ENCODE measurements around the gene FTCDNL1. TPM values are rescaled to one million over a fixed set of nuclear protein-coding genes. Genes with fewer than 3 reads are reported as not detected.

Gene FTCDNL1
- total RNA-seq, 1 donor from 2014 or later = 1.3 TPM

DNA sequence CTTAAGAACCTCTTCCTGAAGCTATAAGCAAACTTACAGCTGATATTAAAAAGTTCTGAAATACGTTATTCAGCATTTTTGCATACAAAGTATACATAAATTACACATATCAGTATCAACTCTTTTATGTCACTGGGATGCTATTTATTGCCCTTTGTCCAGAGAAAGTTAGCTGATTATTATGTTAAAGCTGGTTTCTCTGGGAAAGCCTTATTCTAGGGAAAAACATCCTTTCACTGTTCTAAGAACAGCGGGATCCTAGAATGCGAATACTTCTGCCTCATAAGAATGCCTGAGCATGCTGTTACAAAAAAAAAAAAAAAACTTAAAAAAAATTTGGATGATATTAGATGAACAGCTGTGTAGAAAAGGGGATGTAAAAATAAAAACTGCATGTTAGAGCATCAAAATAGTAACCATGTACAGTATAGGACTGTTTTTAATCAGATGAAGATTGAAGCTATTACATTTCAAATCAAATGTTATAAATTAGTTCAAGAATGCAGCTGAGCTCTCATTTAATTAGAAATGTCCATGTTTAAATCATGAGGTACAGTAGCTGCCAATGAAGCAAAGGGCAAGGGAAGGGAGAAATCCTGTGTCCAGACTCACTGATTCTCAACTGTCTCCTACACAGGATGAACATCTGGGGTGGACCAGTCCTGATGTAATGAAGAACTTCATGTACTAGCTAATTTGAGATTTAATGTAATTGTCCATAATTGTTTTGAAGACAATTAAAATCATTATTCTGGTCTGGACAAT, 8.2 kb downstream of the FTCDNL1 start:
- no peak for DNase-seq (ENCODE audit: extremely low read depth, low read depth, low spot score)

- no peak for DNase-seq (ENCODE audit: extremely low read depth, low read depth, low spot score)
These were observed 9.6 kb downstream of the FTCDNL1 start for GRCh38 chr2:199841409-199841808.

DNA sequence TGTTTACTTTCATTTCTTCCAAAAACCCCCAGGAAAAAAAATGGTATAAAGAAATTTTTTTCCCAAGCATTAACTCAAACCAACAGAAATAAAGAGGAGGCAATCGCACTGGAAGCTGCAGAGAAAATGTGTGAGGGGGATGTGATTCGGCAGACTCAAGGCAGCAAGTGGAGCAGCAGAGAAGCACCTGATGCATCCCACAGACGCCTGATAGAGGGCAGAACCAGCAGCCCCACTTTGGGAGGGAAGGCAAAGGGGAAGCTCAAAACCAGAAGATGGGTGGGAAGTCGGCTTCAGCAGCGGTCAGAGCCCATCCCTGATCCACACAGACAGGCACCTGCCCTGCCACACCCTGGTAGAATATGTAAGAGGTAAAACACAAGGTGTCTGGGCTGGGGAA, 12.6 kb downstream of the FTCDNL1 start:
- no peak for DNase-seq (ENCODE audit: extremely low read depth, low read depth, low spot score)

DNA sequence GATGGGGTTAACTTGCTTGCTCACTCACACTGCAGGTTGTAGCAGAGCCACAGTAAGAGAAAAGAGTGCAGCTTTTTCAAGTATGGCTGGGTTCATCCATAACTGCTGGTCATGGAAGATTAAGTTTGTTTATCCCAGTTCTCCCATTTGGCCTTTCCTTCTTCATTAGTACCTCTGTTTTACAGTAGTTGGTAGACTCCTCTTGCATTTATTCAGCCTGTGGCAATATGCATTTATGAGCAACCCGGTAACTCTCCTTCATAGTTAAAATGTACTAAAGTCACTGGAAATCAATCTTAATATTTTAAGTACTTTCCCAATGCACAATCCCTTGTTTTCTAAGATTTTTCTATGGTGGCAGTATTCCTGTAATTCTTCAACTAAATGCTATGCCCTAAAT, 14.0 kb downstream of the FTCDNL1 start:
- no peak for DNase-seq (ENCODE audit: extremely low read depth, low read depth, low spot score)

DNA sequence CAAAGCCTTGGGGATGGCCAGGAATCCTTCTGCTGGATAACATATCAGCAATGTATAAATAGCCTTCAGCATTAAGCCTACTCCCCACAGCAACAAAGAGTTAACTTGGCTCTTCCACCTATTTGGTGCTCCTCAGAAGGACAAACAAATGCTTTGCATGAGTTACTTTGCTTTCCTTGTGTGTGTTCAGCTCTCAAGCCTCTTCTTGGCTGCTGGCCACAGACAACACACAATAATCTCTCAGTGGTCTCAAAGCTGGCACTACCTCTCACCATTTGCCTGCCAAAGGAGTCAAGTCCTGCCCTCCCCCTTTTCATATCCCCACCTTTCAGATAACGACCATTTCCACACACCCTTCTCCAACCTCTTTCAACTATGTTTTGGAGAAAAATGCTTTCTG, 17.5 kb downstream of the FTCDNL1 start:
- DNase-seq (ENCODE audit: extremely low read depth, low read depth, low spot score) = no peak

- DNase-seq (ENCODE audit: extremely low read depth, low read depth, low spot score) = no peak
These were observed 20.5 kb downstream of the FTCDNL1 start for GRCh38 chr2:199830531-199830930.

DNA sequence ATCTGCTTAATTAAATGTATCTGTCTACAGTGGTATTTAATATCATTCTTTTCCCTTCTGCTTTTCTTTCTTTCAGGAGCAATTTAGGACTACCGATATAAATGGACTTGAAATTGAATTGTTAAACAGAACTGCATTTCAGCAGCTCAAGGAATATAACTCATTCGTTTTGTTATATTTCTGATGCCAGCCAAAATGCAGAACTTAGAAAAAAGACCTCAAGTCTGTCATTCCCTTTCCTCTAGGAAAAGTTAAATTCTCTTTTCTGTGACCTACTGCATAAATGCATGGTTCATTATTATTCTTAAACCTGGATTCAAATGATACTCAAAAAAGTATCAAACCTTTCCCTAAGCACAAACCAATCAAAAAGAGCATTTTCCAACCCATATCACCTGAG, 21.4 kb downstream of the FTCDNL1 start:
- DNase-seq (ENCODE audit: extremely low read depth, low read depth, low spot score) = no peak

DNA sequence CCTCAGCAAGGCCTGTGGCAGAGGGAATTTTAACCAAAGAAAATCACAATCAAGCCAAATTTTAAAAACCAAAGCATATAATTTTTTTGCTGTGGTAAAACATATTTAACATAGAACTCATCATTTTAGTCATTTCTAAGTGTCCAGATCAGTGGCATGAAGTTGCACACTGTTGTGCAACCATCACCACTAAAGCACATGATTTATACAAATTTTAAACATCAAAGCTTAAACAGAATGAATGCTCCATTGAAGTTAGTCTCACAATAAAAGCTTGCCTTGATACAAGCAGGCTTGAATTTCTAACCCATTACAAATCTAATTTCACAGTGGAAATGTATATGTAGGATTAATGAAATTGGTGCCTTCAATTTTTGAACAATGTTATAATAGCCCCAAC, 31.2 kb downstream of the FTCDNL1 start:
- no peak for DNase-seq (ENCODE audit: extremely low read depth, low read depth, low spot score)

DNA sequence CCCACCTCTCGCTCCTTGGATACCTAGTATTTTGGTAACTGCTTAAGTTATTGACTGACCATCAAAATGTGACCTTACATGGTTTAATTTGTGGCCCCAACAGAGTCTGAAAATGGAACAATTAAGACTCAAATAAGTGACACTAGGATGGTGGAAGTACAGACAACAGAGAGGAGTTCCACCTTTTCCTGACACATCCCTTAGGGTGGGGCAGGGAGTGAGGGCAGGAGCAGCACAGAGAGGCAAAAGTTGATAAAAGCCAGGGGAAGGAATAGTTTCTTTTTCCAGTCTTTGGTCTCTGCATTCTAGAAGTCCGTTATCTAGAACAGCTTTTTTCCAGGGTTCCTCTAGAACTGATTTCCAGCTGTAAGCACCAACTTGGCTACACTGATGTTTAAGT, 32.2 kb downstream of the FTCDNL1 start:
- DNase-seq (ENCODE audit: extremely low read depth, low read depth, low spot score) = no peak

GRCh38 chr2:199818026-199818425, 33.0 kb downstream of the FTCDNL1 start:
- no peak for DNase-seq (ENCODE audit: extremely low read depth, low read depth, low spot score)

- no peak for DNase-seq (ENCODE audit: extremely low read depth, low read depth, low spot score)
These were observed 36.2 kb downstream of the FTCDNL1 start for GRCh38 chr2:199814817-199815211.

GRCh38 chr2:199814101-199814816, 36.7 kb downstream of the FTCDNL1 start:
- DNase-seq (ENCODE audit: extremely low read depth, low read depth, low spot score) = no peak

GRCh38 chr2:199812493-199812892, 38.5 kb downstream of the FTCDNL1 start:
- DNase-seq (ENCODE audit: extremely low read depth, low read depth, low spot score) = no peak

- DNase-seq (ENCODE audit: extremely low read depth, low read depth, low spot score) = no peak
These were observed 39.6 kb downstream of the FTCDNL1 start for GRCh38 chr2:199811346-199811745.

DNA sequence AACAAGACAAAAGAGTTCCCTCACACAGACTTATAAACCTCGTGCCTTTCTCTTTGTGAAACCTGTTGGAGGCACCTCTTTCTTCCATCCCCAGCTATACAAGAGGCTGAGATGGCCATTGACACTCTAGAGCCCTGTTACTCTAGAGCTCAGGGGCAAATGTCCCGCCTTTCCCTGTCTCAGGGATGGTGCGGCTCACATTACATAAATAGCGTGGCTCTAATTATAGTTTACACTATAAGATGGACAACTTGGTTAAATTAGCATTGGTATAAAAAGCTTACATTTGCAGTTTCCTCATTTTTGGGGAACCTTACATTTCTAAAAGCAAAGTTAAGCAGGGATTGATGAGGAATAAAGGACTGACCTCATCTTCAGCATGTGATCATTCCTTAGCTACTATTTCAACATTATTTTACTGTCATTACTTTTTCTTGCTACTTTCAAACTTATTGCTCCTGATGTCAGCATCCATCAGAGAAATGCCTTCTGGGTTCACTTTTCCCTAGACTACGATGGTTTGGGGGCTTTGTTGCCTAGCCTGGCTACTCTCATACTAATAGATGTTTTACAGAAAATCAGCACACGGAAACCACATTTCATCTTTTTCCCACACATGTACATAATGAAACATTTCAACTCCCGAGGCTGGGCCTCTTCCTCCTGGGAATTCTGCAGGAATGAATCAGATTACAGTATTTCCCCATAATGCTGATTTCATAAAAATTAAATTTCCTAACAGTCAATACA, 40.4 kb downstream of the FTCDNL1 start:
- DNase-seq (ENCODE audit: extremely low read depth, low read depth, low spot score) = no peak

DNA sequence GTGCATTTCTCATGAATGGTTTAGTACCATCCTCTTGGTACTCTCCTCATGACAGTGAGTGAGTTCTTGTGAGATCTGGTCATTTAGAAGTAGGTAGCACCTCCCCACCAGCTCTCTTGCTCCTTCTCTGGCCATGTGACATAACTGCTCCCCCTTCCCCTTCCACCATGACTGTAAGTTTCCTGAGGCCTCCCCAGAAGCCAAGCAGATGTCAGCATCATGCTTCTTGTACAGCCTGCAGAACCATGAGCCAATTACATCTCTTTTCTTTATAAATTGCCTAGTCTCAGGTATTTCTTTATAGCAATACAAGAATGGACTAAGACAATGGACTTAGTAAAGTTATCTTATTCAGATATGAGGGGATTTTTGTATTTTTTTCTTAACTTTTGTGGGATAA, 43.0 kb downstream of the FTCDNL1 start:
- DNase-seq (ENCODE audit: extremely low read depth, low read depth, low spot score) = no peak

- no peak for DNase-seq (ENCODE audit: extremely low read depth, low read depth, low spot score)
These were observed 44.8 kb downstream of the FTCDNL1 start for GRCh38 chr2:199806179-199806578.

GRCh38 chr2:199804831-199805230, 46.2 kb downstream of the FTCDNL1 start:
- no peak for DNase-seq (ENCODE audit: extremely low read depth, low read depth, low spot score)

DNA sequence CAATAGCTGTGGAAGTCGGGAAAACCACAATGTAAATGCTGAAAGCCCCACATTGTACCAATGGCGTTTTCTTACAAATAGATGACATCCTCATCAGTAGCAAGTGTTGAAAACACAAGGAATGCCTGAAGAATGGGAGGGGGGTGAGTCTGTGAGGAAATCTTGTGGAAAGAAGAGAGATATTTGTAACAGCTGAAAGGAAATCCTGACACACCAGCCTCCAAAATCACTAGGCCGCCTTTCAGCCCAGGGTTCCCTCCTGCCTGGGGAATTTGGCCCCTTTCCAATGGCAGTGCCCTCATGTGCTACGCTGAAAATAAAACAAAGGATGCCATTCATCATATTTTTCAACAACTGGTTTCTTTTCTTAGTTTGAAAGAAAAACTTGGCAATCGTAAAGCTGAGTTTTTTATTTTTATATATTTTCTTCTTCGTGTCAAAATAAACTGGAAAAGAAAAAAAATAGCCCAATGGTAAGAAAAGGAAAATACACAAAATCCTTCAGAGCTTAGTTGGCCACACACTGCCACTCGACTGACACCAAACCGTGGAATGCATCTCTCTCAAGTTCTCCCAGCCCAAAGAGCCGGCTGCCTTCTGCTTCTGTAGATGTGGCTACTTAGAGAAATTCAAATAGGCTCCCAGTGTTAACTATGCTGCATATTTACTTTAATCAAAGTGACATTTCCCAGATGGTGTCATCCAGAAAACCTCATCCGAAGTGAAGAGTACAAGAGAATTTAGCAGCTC, 52.0 kb downstream of the FTCDNL1 start:
- no peak for DNase-seq (ENCODE audit: extremely low read depth, low read depth, low spot score)

DNA sequence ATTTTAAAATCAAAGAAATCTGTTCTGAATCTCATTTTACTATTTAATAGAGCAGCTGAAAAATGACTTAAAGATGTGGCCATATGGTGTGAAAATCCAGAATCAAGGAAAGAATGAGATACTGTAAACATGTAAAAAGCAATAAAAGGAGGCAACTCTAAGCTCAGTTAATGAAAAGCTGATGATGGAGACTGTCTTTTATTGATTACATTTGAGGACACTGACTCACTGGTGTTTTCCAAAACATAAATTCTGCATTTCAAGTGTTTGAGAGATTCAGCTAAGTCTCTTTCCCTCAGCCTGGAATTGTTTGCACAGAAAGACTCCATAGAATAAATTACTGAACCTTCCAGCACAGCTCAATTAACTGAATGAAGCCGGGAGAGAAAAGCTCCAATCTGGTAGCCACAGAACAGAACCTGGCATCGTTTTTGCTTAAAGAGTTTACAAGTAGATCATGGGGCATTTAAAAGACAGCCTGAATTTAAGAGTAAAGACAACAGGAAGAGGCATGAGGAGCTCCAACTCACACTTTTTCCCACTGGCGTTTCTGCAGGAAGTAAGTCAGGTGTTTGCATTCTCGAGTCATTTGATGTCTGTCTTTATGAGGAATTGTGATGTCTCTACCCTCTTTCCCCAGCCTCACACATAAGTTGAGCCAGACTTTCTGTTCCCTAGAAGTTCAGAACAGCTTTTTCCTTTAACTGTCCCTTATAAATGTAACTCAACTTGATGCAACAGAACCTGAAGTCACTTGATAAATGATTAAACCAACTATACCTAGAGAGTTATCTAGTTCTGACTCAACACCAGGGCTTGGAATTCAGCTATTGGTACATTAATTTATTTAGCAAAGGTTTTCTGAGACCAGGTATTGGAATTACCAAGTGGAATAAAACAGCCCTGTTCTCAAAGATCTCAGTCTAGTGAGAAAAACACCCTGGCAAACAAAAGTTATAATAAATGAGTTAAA, 53.3 kb downstream of the FTCDNL1 start:
- DNase-seq (ENCODE audit: extremely low read depth, low read depth, low spot score) = no peak

All from glomerular endothelial cell (primary cell).